ENCODE results near the gene DSCAML1.
A peak's percentile ranks its signal among the peaks of the same experiment; 100 is the strongest.

The DSCAML1 gene

GRCh38 chr11:117604336-117604995, 192.6 kb downstream of the DSCAML1 start:
- no peak for DNase-seq

GRCh38 chr11:117603932-117604331, 193.1 kb downstream of the DSCAML1 start:
- no peak for DNase-seq

GRCh38 chr11:117601006-117601708, 195.9 kb downstream of the DSCAML1 start:
- DNase-seq, result no peak

- DNase-seq, result no peak
Observed at GRCh38 chr11:117600234-117600783, 196.7 kb downstream of the DSCAML1 start.

GRCh38 chr11:117597071-117597470, 199.9 kb downstream of the DSCAML1 start:
- no peak for DNase-seq

- peak; percentile 48 for DNase-seq
Observed at GRCh38 chr11:117595440-117595839, 201.6 kb downstream of the DSCAML1 start.

GRCh38 chr11:117594721-117595120, 202.3 kb downstream of the DSCAML1 start:
- DNase-seq, result no peak

GRCh38 chr11:117593065-117593464, 204.0 kb downstream of the DSCAML1 start:
- DNase-seq, result no peak

- DNase-seq, result no peak
Observed at GRCh38 chr11:117591316-117592039, 205.5 kb downstream of the DSCAML1 start.

GRCh38 chr11:117589063-117589462, 208.0 kb downstream of the DSCAML1 start:
- no peak for DNase-seq

- DNase-seq, result no peak
Observed at GRCh38 chr11:117588166-117588810, 208.7 kb downstream of the DSCAML1 start.

- DNase-seq, result no peak
Observed at GRCh38 chr11:117587416-117587815, 209.6 kb downstream of the DSCAML1 start.

GRCh38 chr11:117586392-117586791, 210.6 kb downstream of the DSCAML1 start:
- DNase-seq, result no peak

- no peak for DNase-seq
Observed at GRCh38 chr11:117585631-117586030, 211.4 kb downstream of the DSCAML1 start.

- DNase-seq, result no peak
Observed at GRCh38 chr11:117584056-117584830, 212.8 kb downstream of the DSCAML1 start.

- no peak for DNase-seq
Observed at GRCh38 chr11:117583063-117583801, 213.8 kb downstream of the DSCAML1 start.

GRCh38 chr11:117582433-117582832, 214.6 kb downstream of the DSCAML1 start:
- no peak for DNase-seq

GRCh38 chr11:117580866-117581265, 216.2 kb downstream of the DSCAML1 start:
- no peak for DNase-seq

- no peak for DNase-seq
Observed at GRCh38 chr11:117579161-117579560, 217.9 kb downstream of the DSCAML1 start.

- no peak for DNase-seq
Observed at GRCh38 chr11:117575856-117576255, 221.2 kb downstream of the DSCAML1 start.

GRCh38 chr11:117574551-117574950, 222.5 kb downstream of the DSCAML1 start:
- DNase-seq, result no peak

GRCh38 chr11:117573326-117573725, 223.7 kb downstream of the DSCAML1 start:
- DNase-seq, result no peak
